ENCODE data around the gene EEF1AKMT4.
"Not testable (repeated sequence)": the region's sequence is repeated elsewhere in the genome, so short reads cannot be mapped to it uniquely, and the experiment has no call there.

EEF1AKMT4 gene

GRCh38 chr3:184261270-184261853, 11.9 kb downstream of the EEF1AKMT4 start, which contains the start of gene CAMK2N2:
CAMK2N2 (minus strand) TSS chr3:184261553; CDS start chr3:184261285, 268 bp downstream.
- DNase-seq: peak; percentile 97

DNA sequence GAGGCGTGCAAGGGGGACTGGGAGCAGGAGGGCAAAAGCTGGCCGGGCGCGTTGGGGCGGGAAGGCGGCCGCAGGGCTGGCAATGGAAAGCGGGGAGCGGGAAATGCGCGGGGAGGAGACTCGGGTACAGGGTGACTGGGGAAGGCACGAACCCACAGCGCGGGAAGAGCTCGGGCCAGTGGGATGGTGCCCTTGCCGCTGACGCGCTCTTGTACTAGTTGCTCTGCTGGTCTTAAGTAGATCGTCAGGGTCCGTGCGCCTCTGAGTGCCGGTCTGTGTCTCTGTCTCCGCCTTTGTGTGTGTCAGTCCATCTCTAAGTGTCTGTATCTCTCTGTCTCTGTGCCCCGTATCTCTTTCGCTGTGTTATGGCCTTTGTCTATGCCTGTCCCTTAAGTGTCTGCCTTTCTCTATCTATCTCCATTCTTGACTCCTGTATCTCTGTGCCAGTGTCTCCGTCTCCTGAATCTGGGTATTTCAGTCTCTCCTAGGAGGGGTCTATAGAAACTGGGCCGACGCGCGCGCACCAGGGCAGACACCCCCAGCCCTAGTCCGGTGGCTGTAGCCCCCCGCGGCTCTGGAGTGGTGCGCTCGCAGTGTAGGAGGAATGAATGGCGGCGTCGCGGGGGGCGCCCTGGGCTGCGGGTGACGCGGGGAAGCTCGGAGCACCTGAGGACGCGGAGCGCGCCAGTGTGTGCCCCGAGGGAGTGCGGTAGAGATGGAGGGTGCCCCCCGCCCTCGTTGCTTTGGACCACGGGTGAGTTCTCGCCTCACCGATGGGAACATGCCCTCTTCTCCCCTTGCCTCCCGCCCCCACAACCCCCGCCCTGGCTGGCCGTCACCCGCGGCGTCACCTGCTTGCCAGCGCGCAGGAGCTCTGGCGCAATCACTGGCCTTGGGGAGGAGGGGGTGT, 12.6 kb downstream of the EEF1AKMT4 start:
- peak; percentile 82 for DNase-seq

DNA sequence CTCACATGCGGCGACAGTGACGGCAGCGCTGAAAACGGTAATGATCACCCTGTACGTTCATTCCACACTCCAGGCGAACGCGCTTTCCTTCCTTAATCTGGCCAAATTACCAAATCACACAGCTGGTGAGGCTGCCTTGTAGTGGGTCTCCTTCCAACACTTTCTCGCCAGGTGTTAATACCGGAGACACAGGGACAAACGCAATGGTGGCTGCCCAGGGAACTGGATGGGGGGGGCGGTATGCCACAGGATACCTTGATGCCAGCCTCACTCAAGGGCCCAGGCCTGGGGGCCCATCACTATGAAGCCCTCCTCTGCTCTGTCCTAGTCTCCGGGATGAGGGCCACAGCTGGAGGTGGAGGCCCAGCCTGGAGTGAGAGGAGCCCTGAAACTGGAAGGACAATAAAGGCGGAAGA, 13.3 kb downstream of the EEF1AKMT4 start:
- DNase-seq: no peak

DNA sequence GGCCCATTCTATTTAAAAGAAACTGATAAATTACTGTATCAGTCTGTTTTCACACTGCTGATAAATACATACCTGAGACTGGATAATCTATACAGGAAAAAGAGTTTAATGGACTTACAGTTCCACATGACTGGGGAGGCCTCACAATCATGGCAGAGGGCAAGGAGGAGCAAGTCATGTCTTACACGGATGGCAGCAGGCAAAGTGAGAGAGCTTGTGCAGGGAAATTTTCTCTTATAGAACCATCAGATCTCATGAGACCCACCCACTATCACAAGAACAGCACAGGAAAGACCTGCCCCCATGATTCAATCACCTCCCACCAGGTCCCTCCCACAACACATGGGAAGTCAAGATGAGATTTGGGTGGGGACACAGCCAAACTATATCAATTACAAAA, 17.8 kb downstream of the EEF1AKMT4 start:
- not testable (repeated sequence) for DNase-seq

DNA sequence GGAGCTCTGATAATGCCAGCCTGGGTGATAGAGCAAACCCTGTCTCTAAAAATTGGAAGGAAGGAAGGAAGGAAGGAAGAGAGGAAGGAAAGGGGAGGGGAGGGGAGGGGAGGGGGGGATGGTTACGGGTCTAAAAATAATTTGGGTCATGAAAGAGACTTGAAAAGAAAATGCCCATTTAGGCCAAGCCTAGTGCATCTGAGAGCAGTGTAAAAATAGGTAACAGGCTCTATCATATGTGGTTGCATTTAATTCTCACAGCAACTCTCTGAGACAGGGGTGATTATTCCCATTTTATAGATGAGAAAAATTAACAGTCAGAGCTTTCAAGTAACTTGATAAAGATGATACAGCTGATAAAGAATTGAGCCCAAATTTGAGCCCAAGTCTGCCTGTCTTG, 22.8 kb downstream of the EEF1AKMT4 start:
- no peak for DNase-seq

- no peak for DNase-seq
Measured at GRCh38 chr3:184275381-184275701, 25.9 kb downstream of the EEF1AKMT4 start.

- DNase-seq: no peak
Measured at GRCh38 chr3:184275961-184276910, 26.8 kb downstream of the EEF1AKMT4 start, which contains the start of gene ECE2. ECE2 (plus strand) TSS chr3:184276022; CDS start chr3:184276154, 132 bp downstream.

- DNase-seq: no peak
Measured at GRCh38 chr3:184277366-184277765, 27.9 kb downstream of the EEF1AKMT4 start.

GRCh38 chr3:184282941-184283340, 33.5 kb downstream of the EEF1AKMT4 start:
- no peak for DNase-seq

GRCh38 chr3:184283681-184284080, 34.2 kb downstream of the EEF1AKMT4 start:
- DNase-seq: no peak

DNA sequence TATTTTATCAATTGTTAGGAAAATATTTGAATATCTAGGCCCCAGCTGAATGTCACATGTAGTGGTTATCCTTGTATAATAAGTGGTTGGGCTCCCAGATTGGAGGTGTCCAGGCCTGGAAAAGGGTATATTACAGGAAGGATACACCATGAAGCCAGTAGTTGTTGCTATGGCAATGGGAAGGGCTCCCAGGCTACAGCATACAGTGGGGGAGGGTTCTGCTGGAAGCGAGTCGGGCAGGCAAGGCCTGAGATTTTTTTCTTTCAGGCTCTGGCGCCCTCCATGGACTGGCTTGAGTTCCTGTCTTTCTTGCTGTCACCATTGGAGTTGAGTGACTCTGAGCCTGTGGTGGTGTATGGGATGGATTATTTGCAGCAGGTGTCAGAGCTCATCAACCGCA, 35.2 kb downstream of the EEF1AKMT4 start:
- peak; percentile 92 for DNase-seq

DNA sequence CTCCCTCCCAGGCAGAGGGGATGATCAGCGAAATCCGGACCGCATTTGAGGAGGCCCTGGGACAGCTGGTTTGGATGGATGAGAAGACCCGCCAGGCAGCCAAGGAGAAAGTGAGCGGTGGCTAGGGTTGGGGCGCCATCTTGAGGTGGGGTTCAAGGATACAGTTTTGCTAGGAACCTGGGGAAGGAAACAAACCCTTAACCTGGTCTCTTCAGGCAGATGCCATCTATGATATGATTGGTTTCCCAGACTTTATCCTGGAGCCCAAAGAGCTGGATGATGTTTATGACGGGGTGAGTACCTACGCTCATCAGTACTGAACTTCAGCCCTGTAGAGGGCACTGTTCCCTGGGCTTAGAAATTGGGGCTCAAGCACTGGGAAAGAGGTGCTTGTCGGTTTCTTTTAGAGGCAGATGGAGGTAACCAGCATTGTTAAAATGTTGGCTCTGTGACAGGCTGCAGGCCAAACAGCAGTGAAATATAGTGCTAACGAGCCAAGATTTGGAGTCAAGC, 40.0 kb downstream of the EEF1AKMT4 start:
- DNase-seq: peak; percentile 61

DNA sequence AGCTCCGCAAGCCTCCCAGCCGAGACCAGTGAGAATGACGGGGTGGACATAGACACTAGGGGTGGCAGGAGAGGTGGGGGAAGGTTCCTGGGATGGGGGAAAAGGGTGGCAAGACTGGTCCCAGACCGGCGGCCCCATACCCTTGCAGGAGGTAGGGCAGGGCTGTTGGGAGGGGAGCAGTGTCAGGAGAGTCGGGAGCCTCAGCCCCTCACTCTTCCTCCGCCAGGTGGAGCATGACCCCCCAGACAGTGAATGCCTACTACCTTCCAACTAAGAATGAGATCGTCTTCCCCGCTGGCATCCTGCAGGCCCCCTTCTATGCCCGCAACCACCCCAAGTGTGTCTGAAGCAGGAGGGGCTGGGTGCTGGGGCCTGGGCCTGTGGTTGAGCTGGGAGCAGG, 40.9 kb downstream of the EEF1AKMT4 start:
- no peak for DNase-seq

DNA sequence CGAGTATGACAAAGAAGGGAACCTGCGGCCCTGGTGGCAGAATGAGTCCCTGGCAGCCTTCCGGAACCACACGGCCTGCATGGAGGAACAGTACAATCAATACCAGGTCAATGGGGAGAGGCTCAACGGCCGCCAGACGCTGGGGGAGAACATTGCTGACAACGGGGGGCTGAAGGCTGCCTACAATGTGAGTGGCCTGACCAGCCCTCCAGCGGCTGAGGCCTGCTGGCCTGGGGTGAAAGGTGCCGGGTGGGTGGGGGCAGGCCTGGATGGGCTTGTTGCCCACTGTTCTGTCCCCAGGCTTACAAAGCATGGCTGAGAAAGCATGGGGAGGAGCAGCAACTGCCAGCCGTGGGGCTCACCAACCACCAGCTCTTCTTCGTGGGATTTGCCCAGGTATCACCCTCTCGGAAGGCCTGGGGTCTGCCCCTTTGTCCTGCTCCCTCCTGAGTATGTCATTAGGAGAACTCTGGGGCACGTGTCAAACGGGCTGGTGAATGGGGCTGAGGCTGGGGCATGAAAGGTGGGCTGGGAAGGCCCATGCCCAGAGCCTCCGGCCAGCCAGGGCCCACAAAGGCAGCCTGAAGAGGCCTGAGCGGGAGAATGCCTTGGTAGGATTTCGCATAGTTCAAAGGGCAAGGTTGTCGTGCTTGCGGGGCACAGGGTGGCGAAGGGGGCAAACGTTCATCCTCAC, 41.7 kb downstream of the EEF1AKMT4 start:
- DNase-seq: no peak

DNA sequence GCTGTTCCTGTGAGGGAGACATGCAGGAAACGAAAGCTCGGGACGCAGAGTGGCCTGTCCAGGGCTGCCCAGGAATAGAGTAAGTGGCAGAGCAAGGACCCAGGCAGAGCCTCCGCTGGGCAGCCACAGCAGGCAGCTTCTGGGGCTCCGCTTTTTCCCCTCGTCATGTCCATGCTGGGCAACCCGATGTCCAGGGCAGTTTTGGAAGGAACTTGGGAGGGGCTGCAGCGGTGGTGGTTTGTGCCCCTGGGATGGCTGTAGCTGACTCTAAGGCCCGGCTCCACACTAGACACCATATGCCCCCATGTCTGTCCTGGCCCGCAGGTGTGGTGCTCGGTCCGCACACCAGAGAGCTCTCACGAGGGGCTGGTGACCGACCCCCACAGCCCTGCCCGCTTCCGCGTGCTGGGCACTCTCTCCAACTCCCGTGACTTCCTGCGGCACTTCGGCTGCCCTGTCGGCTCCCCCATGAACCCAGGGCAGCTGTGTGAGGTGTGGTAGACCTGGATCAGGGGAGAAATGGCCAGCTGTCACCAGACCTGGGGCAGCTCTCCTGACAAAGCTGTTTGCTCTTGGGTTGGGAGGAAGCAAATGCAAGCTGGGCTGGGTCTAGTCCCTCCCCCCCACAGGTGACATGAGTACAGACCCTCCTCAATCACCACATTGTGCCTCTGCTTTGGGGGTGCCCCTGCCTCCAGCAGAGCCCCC, 42.4 kb downstream of the EEF1AKMT4 start:
- no peak for DNase-seq

- no peak for DNase-seq
Measured at GRCh38 chr3:184295771-184296170, 46.3 kb downstream of the EEF1AKMT4 start.

DNA sequence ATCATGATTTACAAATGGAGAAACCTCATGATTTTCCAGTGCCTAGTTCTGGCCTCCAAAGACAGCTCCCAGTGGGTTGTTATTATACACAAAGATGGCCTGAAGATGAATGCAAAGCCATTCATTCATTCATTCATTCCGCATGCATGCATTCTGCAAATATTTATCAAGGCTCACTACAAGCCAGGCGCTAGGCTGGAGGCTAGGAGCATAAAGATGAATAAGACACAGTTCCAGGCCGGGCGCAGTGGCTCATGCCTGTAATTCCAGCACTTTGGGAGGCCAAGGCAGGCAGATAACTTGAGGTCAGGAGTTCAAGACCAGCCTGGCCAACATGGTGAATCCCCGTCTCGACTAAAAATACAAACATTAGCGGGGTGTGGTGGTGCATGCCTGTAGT, 47.1 kb downstream of the EEF1AKMT4 start:
- DNase-seq: no peak

GRCh38 chr3:184298759-184299487, 49.5 kb downstream of the EEF1AKMT4 start, which contains the start of gene PSMD2:
PSMD2 (plus strand) TSS chr3:184299241; CDS start chr3:184299267, 26 bp downstream.
- peak; percentile 100 for DNase-seq

- no peak for DNase-seq
Measured at GRCh38 chr3:184299488-184300377, 50.3 kb downstream of the EEF1AKMT4 start.

GRCh38 chr3:184300378-184300720, 50.9 kb downstream of the EEF1AKMT4 start:
- no peak for DNase-seq

All from NCI-H1105 (cell line).